Mucosa of stomach (tissue), 1 donor: ENCODE results near the gene GTF2H4.

ENCODE experiments used
- H3K27me3 ChIP-seq: one replicate; pipeline ENCODE4 v1.7.0; 2013; ENCODE audit warnings: mild to moderate bottlenecking, low read length; ENCODE audit not compliant: control insufficient read depth, insufficient read depth
- H3K36me3 ChIP-seq: one replicate; pipeline ENCODE4 v1.7.0; 2013; ENCODE audit warnings: low read length; ENCODE audit not compliant: control insufficient read depth, insufficient read depth
- H3K4me1 ChIP-seq: one replicate; pipeline ENCODE4 v1.7.0; 2013; ENCODE audit warnings: mild to moderate bottlenecking, low read length; ENCODE audit not compliant: control insufficient read depth, insufficient read depth
- H3K4me3 ChIP-seq: one replicate; pipeline ENCODE4 v1.7.0; 2013; ENCODE audit warnings: low read length
- H3K9ac ChIP-seq: one replicate; pipeline ENCODE4 v1.7.0; 2013; ENCODE audit warnings: mild to moderate bottlenecking, low read length, moderate library complexity
- H3K9me3 ChIP-seq: one replicate; pipeline ENCODE4 v1.7.0; 2013; ENCODE audit warnings: mild to moderate bottlenecking, low read length, moderate library complexity; ENCODE audit not compliant: control insufficient read depth
- donor health status: Pancreatic carcinoma.

Gene GTF2H4

GRCh38 chr6:30960907-30961673 lies 53.1 kb downstream of the GTF2H4 start:
- Histone ChIP-seq H3K36me3 (no peaks in the 10 kb centered on the region), H3K9ac (no peak overlapping the region), H3K4me3 (no peak overlapping the region), H3K27me3 (no peaks in the 10 kb centered on the region), H3K4me1 (peaks cover 5% of the 10 kb centered on the region), H3K9me3 (no peaks in the 10 kb centered on the region)

DNA sequence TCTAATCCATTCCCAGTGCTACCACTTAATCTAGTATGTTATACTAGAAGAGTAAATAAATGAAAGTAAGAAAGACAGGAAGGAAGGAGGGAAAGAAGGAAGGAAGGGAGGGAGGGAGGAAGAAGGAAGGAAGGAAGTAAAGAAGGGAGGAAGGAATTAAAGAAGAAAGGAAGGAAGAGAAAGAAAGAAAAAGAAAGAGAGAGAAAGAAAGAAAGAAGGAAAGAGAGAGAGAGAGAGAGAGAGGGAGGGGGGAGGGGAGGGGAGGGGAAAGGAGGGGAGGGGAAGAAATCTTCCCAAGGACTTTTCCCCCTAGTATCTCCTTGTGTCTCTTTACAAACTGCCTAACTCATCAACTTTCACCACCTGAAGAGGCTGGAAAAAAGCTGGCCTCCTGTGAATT lies 54.7 kb downstream of the GTF2H4 start:
- Histone ChIP-seq H3K9me3 (no peaks in the 10 kb centered on the region), H3K9ac (no peak overlapping the region), H3K4me3 (no peak overlapping the region), H3K27me3 (no peaks in the 10 kb centered on the region), H3K36me3 (no peaks in the 10 kb centered on the region), H3K4me1 (no peaks in the 10 kb centered on the region)

DNA sequence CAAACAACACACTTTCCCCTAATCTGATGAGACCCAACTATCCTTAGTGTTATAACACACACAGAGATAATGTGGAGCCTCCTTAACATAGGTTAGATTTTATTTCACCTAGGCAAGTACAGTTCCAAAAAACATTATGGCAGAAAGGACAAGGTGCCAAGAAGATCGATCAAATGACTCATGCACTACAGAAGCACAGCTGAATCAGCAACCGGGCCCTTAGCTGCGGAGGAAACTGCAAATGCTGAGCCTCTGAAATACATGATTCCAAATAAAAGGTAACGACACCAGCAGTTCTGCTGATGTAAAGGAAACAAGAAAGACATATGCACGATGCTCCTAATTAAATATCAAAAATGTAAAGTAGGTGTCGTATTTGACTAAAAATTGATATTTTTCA lies 55.6 kb downstream of the GTF2H4 start:
- H3K4me3 ChIP-seq = no peak overlapping the region
- no peaks in the 10 kb centered on the region for H3K9me3 ChIP-seq
- no peaks in the 10 kb centered on the region for H3K36me3 ChIP-seq
- H3K9ac ChIP-seq = no peak overlapping the region
- H3K27me3 ChIP-seq = no peaks in the 10 kb centered on the region
- H3K4me1 ChIP-seq = no peaks in the 10 kb centered on the region
